ENCODE measurements around the gene LNP1.

Gene LNP1

DNA sequence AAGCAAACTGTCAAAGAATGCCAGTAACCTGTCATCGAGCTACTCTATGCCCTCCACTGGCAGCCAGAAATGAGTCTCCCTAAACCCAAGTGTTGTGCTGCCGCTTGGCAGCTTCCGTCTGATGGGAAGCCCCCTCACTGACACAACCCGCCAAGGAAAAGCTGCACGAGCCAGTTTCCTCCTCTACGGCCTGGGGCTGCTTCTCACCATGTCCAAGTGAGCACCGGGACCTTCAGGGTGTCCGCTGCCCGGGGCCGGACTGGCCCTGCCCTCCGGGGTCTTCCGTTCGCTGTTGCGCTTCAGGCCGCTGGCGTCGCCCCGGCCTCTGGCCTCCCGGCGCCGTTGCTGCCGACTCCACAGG is 940 bp upstream of the LNP1 start:
- no peak for DNase-seq

GRCh38 chr3:100401674-100402041 is 319 bp downstream of the LNP1 start:
- DNase-seq: no peak

DNA sequence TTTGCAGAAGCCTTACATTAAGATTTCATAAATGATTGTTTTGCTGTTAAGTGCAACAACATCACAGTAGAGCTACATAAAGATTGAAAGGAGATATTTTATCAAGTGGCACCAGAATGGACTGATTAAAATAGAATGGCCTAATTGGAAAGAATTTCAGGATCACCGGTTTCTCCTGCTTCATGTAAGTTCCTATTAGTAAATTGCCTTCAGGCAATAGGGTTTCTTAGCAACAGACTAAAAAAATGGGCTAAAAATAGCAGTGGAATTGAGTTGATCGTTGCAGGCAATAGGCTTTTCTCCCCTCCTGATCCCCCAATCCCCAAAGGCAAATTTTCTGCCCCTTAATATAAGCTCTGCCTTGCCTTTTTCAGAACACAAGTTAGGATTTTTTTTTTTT is 917 bp downstream of the LNP1 start:
- no peak for DNase-seq

- no peak for DNase-seq
Measured at GRCh38 chr3:100402891-100403290, 1.6 kb downstream of the LNP1 start.

GRCh38 chr3:100403362-100404249 is 2.3 kb downstream of the LNP1 start:
- DNase-seq: no peak

DNA sequence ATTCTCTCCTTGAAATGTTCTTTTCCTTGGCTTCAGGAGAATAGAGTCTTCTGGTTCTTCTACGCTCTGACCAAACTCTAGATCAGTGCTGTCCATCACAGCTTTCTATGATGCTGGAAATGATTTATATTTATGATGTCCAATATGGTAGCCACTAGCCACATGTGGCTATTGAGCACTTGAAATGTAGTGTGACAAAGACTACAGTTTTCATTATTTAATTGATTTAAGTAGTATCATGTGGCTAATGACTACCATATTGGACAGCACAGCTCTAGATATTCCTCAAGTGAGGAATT is 2.9 kb downstream of the LNP1 start:
- DNase-seq: no peak

- no peak for DNase-seq
Measured at GRCh38 chr3:100407164-100407563, 5.8 kb downstream of the LNP1 start.

DNA sequence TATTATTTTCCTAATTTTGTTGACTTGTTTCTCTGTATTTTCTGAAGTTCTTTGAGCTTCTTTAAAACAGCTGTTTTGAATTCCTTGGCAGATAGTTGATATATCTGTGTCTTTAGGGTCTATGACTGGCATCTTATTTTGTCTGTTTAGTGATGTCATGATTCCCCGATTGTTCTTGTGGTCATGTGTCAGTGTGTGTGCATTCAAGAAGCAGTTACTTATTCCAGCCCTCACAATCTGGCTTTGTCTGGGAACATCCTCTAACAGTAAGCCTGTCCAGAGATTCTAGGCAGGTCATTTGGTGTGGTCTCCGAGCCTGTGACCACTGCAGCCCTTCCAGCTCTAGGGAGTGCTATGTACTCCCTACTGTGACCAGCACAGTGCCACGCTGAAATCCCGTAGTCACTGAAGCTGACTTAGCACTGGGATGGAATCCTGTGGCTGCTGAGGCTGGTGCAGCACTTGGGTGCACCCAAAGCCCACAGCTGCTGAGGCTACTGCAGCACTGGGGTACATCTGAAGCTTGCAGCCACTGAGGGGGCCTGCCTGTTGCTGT is 6.7 kb downstream of the LNP1 start:
- no peak for DNase-seq

DNA sequence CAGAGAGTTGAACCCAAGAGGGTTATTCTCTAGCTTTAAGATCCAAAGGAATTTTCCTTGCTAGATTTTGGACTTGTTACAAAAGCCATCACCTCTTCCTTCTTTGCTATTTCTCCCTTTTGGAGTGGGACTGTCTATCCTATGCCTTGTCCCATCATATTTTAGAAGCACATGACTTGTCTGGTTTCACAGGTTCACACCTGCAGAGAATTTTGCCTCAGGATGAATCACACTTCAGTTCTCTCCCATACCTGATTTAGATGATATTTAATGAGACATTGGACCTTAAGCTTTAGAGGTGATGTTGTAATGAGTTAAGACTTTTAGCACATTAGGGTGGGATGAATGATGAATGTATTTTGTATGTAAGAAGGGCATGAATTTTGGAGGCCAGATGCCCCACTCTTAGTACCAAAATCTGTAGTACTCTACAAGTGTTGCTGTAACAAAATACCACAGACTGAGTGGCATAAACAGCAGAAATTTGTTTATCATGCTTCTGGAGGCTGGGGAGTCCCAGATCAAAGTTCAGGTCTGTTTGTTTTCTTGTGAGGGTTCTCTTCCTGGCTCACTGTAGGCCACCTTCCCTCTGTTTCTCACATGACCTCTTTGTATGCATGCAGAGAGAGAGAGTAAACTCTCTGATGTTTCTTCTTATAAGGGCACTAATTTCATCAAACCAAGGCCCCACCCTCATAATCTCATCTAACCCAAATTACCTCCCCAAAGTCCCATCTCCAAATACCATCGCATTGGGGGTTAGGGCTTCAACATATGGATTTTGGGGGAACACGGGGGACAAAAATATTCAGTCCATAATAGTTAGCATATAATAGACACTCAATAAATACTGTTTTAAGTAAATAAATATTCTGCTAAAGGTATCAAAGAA is 10.0 kb downstream of the LNP1 start:
- no peak for DNase-seq

GRCh38 chr3:100412912-100413590 is 11.7 kb downstream of the LNP1 start:
- no peak for DNase-seq

- DNase-seq: no peak
Measured at GRCh38 chr3:100413613-100414012, 12.3 kb downstream of the LNP1 start.

GRCh38 chr3:100416176-100416575 is 14.8 kb downstream of the LNP1 start:
- DNase-seq: no peak

GRCh38 chr3:100416863-100417262 is 15.5 kb downstream of the LNP1 start:
- no peak for DNase-seq

GRCh38 chr3:100419406-100419805 is 18.1 kb downstream of the LNP1 start:
- DNase-seq: no peak

DNA sequence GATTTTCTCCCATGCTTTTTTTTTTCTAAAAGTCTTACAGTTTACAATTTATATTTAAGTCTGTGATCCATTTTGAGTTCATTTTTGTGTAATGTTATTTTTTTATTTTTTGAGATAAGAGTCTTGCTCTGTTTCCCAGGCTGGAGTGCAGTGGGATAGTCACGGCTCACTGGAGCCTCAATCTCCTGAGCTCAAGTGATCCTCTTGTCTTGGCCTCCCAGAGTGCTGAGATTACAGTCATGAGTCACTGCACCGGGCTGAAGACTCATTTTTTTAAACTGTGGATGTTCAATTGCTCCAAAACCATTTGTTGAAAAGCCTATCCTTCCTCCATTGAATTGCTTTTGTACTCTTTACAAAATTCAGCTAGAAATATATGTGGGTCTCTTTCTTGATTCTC is 19.5 kb downstream of the LNP1 start:
- DNase-seq: no peak

- no peak for DNase-seq
Measured at GRCh38 chr3:100423611-100424010, 22.3 kb downstream of the LNP1 start.

GRCh38 chr3:100424261-100424660 is 22.9 kb downstream of the LNP1 start:
- DNase-seq: no peak

GRCh38 chr3:100425316-100425715 is 24.0 kb downstream of the LNP1 start:
- DNase-seq: no peak

GRCh38 chr3:100426067-100426682 is 24.8 kb downstream of the LNP1 start:
- no peak for DNase-seq

GRCh38 chr3:100427699-100428098 is 26.4 kb downstream of the LNP1 start:
- DNase-seq: no peak

DNA sequence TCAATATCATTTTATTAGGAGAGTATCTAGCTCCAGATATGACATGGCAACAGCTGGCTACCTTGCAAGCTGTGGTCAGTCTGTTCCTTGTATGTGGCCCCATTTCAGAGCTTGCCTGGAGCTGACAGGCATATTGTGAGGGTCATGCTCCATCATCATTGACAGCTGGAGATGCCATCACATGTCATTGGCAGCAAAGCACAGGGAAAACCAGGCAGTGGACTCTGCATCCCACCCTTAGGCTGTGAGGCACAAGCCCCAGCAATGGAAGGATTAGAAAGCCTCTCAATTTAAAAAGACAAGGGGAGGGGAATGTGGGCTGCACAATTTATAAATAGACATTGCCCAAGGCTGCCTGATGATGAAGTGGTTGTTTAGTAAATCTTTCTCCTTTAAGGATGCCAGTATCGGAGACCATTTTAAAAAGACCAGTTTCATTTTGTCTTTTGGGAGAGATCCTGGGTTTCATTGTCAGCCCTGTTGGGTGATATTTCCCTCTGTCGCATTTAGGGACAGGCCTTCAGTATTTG is 27.9 kb downstream of the LNP1 start:
- no peak for DNase-seq

DNA sequence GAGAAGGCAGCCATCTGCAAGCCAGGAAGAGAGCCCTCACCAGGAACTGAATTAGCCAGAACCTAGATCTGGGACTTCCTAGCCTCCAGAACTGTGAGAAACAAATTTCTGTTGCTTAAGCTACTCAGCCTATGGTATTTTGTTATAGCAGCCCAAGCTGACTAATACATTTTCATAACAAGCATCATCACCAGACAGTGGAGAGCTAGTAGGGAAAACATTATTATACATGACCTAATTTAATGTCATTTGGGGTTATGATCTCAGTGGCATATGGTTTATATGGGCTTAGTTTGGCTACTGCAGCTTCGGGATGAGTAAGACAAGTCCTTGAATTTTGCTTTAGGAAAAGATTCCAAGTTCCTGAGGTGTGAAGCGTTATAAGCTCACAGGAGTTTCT is 35.6 kb downstream of the LNP1 start:
- DNase-seq: no peak

All from activated CD8-positive, alpha-beta memory T cell treated with anti-CD3 and anti-CD28 coated beads for 24 hours (primary cell).